NCI-H146 (cell line): ENCODE results near the gene RABEPK.
"Not testable (repeated sequence)": the region's sequence is repeated elsewhere in the genome, so short reads cannot be mapped to it uniquely, and the experiment has no call there.

Source experiments
- DNase-seq: peaks from one replicate; lab custom pipeline; 2025; lab: John Stamatoyannopoulos, UW

RABEPK gene

DNA sequence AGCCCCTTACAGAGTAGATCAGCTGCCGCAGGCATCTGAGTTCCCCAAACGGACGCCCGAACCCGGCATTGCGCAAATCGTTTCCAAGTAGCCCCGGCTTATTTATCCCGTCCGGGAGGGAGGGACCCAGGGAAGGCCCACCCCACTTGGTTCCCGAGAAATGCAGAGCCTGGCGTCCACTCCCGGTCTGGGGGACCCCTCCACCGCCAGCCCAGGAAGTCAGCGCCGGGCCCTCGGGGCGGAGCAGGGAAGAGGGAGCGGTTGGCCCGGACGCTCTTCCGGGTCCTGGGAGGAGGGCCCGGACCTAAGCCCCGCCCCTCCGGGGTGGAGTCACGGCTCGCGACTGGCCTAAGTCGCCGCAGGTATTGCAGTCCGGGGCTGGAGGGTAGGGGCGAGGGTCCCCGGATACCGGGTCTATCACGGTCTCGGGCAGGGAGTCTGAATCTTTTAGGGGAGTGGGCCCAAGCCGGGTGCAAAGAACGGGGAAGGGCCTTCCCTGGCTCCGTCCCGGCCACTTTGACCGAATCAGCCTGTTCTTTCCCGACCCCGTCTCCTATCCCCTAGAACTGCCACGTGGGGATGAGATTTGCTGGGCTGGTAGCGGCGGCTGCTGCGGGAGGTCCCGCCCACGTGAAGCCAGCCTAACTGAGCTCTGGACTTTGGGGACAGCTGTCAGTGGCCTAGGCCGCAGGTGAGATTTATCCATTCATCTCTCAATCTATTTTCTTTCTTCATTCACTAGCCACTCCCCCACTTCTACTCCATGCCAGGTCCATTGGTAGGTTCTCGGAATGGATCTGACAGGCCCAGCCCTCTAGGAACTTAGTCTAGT, at the start of gene RABEPK:
TSS of gene RABEPK (plus strand) at position 327 of the 832 bp plus-strand sequence. CDS start 2,472 bp downstream, outside the sequence.
- DNase-seq, result peak; percentile 87

GRCh38 chr9:125151730-125152129, 48.6 kb upstream of the RABEPK start:
- no peak for DNase-seq

DNA sequence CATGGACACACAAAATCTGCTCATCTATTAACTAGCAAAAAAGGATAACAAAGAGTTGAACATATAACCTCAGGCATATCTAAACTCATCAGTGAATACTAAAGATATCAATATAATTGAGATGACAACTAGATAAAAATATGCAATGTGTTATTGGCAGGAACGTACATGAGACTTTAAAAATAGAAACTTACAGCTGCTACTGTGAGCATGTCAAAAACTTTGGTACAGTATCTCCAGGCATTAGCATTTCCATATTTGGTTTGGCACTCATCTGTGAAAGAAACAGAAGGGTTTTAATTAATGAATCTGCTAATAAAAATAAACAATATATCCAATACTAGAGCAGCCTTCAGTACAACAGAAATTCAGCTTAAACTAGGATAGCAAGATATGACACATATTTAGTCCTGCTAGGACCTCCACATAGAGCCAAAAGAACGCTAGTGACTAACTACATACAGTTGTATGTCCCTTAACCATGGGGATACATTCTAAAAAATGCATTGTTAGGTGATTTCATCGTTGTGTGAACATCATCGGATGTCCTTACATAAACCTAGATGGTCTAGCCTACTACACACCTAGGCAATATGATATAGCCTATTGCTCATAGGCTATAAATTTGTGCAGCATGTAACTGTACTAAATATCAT, 46.5 kb upstream of the RABEPK start:
- DNase-seq, result no peak

DNA sequence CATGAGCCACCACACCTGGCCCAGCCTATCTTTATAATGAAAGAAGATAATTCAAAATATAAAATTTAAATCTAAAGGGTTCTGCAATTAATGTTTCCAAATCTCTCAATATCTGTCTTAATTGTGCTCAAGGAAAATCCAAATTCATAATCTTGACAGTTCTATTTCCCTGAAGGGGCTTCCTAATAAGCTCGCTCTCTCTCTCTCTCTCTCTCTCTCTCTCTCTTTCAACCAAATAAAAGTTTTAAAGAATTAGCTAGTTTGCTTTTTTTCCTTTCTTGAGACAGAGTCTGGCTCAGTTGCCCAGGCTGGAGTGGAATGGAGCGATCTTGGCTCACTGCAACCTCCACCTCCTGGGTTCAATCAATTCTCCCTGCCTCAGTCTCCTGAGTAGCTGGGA, 43.8 kb upstream of the RABEPK start:
- no peak for DNase-seq

- no peak for DNase-seq
Observed at GRCh38 chr9:125160750-125161149, 39.6 kb upstream of the RABEPK start.

DNA sequence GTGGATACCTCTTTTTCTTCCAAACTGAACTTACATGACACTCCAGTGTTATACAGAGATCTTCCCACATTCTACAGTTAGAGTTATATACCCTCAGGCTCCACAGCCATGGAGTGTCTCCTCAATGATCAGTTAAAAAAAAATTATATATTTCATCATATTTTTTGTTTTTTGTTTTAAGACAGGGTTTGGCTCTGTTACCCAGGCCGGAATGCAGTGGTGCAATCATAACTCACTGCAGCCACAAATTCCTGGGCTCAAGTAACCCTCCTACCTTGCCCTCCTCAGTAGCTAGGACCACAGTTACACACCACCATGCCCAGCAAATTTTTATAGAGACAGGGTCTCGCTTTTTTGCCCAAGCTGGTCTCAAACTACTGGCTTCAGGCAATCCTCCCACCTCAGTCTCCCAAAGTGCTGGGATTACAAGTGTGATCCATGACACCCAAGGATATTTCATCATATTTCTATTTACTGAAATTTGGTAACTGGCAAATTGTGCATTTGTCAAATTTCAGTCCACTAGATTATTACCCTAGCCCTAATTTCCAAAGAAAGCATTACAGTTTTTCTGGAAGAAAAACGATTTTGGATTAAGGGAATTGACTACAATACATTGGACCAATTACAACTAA, 38.9 kb upstream of the RABEPK start:
- DNase-seq, result no peak

DNA sequence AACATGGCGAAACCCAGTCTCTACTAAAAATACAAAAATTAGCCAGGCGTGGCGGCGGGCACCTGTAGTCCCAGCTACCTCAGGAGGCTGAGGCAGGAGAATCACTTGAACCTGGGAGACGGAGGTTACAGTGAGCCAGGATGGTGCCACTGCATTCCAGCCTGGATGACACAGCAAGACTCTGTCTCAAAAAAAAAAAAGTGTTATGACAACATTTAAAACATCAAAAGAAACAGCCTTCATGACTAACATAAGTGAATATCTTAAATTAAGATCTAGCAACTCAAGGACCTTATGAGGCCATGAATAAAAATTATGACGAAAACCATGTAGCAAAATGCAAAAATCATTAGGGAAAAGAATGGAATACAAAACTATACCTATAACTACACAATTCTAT, 37.5 kb upstream of the RABEPK start:
- DNase-seq, result not testable (repeated sequence)

DNA sequence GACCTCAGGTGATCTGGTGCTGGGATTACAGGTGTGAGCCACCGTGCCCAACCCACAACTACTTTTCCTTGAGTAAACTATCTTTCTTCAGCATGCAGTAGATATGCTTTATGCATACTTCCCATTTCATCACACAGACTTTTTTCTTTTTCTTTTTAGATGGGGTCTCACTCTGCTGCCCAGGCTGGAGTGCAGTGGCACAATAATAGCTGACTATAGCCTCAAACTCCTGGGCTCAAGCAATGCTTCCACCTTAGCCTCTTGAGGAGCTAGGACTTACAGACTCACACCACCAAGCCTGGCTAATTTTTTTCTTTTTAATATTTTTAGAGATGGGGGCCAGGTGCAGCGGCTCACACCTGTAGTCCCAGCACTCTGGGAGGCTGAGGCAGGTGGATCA, 33.6 kb upstream of the RABEPK start:
- no peak for DNase-seq

- DNase-seq, result no peak
Observed at GRCh38 chr9:125169895-125170294, 30.4 kb upstream of the RABEPK start.

DNA sequence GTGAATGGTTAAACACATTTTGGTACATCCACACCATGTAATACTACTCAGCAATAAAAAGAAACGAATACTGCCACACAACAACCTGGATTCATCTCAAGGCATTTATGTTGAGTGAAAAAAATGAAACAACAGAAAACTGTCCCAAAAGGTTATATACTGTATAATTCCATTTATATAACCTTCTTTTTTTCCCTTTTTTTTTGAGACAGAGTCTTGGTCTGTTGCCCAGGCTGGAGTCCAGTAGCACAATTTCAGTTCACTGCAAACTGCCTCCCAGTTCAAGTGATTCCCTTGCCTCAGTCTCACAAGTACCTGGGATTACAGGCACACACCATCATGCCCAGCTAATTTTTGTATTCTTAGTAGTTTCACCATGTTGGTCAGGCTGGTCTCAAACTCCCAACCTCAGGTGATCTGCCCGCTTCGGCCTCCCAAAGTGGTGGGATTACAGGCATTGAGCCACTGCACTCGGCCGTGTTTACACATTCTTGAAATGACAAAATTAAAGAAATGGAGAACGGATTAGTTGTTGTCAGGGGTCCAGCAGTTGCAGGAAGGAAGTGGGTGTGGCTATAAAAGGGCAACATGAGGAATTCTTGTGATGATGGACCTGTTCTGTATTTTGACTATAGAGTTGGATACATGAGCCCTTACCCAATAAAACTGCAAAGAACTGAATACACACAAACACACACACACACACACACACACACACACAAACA, 28.1 kb upstream of the RABEPK start:
- DNase-seq, result no peak

GRCh38 chr9:125176636-125177035, 23.7 kb upstream of the RABEPK start:
- DNase-seq, result no peak

GRCh38 chr9:125177888-125178287, 22.5 kb upstream of the RABEPK start:
- DNase-seq, result no peak

- DNase-seq, result not testable (repeated sequence)
Observed at GRCh38 chr9:125179776-125180175, 20.6 kb upstream of the RABEPK start.

DNA sequence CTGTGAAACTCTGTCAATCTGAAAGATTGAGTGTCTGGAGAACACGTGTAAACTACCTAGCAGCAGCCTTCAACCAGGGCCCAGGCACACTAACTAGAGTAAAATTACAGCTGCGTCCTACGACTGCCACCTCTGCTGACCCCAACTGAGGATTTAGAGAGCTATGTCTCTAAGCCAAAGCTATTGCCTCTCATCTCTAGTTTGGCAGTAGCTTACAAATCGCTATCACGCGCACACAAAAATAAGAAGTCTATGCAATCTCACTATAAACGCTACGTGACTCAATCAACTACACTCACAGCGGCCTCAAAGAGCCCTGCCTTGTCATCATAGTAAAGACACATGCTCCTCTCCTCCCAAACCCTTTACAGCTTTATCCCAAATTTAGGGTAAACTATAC, 19.5 kb upstream of the RABEPK start:
- no peak for DNase-seq

- not testable (repeated sequence) for DNase-seq
Observed at GRCh38 chr9:125181756-125182155, 18.6 kb upstream of the RABEPK start.

GRCh38 chr9:125183054-125183453, 17.3 kb upstream of the RABEPK start:
- no peak for DNase-seq

GRCh38 chr9:125183561-125183960, 16.8 kb upstream of the RABEPK start:
- DNase-seq, result no peak

- no peak for DNase-seq
Observed at GRCh38 chr9:125189011-125189360, 11.4 kb upstream of the RABEPK start.

DNA sequence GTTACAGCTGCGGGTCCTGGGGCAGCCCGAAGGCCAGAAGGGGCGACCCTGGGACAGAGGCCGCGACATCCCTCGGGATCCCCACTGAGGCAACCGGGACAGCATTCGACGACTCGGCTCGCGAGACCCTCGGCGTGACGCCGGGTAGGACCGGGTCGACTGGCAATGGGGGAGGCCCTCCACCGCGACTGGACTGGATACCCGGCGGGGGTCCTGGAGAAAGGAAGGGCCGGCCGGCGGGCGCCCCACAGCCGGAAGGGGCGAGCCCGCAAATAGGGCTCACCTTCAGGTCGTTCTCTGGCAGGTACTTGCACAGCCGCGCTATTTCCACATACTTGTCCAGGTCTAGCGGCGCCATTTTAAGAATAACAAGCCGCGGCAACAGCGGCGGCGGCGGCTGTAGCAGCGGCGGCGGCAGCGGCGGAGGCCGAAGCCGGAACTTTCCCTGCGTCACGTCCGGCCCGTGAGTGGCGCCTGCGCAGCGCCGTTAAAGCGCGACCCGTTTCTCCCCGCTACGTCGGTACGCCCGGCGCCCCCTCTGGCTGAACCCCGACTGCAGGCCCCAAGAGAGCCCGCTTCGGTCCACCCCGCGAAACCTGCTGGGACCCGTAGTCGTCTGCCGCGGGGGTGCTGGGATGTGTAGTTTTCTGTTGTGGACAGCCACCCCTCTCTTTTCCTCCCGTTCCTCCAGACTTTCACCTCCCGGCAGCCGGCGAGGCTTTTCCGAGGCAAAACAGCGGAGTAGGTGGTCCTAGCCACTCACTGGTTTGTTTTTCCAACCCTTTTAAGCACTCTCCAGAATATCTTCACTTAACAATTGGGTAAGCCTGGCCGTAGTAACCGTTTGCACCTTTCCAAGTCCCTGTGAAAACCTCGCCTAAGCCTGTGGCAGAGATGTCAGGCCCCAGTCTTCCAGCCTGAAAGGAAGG, 10.7 kb upstream of the RABEPK start, which contains the start of gene PPP6C:
TSS of gene PPP6C (minus strand) at position 443 of the 929 bp plus-strand sequence. CDS start at position 358, 85 bp downstream.
- peak; percentile 86 for DNase-seq

DNA sequence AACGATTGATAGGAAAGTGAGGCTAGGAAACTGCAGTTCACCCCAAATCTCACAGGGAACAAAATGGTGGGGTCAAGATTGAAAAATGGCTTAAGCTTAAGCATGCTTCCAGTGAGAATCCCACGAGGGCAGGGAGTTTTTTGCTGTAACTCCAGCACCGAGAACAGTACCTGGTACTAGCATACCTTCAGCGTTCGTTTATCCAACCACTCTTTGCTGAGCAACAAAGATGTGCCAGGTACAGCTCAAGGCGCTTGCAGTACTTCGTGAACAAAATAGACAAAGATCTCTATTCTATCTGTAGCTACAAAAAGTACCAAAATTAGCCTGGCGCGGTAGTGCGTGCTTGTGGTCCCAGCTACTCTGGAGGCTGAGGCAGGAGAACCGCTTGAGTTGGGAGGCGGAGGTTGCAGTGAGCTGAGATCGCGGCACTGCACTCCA, 10.0 kb upstream of the RABEPK start:
- DNase-seq, result peak; percentile 34

DNA sequence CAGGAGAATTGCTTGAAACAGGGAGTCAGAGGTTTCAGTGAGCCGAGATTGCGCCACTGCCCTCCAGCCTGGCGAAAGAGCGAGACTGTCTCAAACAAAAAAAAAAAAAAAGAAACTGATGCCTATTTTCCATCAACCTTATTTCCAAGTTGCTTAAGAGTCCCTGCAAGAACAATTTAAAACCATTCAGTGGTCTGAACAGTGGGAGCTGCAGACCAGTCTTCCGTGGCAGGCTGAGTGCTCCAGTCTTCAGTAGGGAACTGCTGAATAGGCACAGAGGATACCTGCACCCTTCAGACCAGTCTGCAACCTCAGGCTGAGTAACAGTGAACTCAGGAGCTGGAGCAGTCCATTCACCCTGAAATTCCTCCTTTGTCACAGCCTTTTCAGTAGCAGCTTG, 5.9 kb upstream of the RABEPK start:
- DNase-seq, result not testable (repeated sequence)
